ENCODE measurements around the gene HK1.

GRCh38 chr10:69400936-69401335 is 122.6 kb downstream of the HK1 start:
- TF ChIP-seq CTCF (IDR thresholded peaks at IDR 0.05; ENCODE audit: low read depth, low read length) (no peak), EZH2phosphoT487 (IDR thresholded peaks at IDR 0.05; ENCODE audit: low read depth) (no peak)
